OCI-M2 (cell line): ENCODE measurements around the gene TMEM161B.
"Not testable (repeated sequence)": the region's sequence is repeated elsewhere in the genome, so short reads cannot be mapped to it uniquely, and the experiment has no call there.

Experiments
- DNase-seq: peaks from one replicate; lab custom pipeline; 2025; ENCODE audit not compliant: unreplicated experiment; lab: John Stamatoyannopoulos, UW

Gene TMEM161B

GRCh38 chr5:88250010-88250409 lies 18.6 kb downstream of the TMEM161B start:
- no peak for DNase-seq

GRCh38 chr5:88248743-88249540 lies 19.7 kb downstream of the TMEM161B start:
- no peak for DNase-seq

- no peak for DNase-seq
Measured at GRCh38 chr5:88248094-88248493, 20.6 kb downstream of the TMEM161B start.

- DNase-seq: no peak
Measured at GRCh38 chr5:88245893-88246244, 22.8 kb downstream of the TMEM161B start.

- DNase-seq: no peak
Measured at GRCh38 chr5:88245241-88245892, 23.3 kb downstream of the TMEM161B start.

GRCh38 chr5:88244686-88245085 lies 24.0 kb downstream of the TMEM161B start:
- DNase-seq: no peak

- not testable (repeated sequence) for DNase-seq
Measured at GRCh38 chr5:88243493-88243892, 25.2 kb downstream of the TMEM161B start.

GRCh38 chr5:88238732-88239131 lies 29.9 kb downstream of the TMEM161B start:
- no peak for DNase-seq

GRCh38 chr5:88236866-88237642 lies 31.6 kb downstream of the TMEM161B start:
- no peak for DNase-seq

- no peak for DNase-seq
Measured at GRCh38 chr5:88235828-88236227, 32.8 kb downstream of the TMEM161B start.

GRCh38 chr5:88235346-88235745 lies 33.3 kb downstream of the TMEM161B start:
- DNase-seq: no peak

GRCh38 chr5:88230546-88231066 lies 38.0 kb downstream of the TMEM161B start:
- no peak for DNase-seq

- no peak for DNase-seq
Measured at GRCh38 chr5:88226881-88227450, 41.7 kb downstream of the TMEM161B start.

GRCh38 chr5:88214655-88215054 lies 54.0 kb downstream of the TMEM161B start:
- DNase-seq: no peak

- DNase-seq: no peak
Measured at GRCh38 chr5:88207575-88207974, 61.1 kb downstream of the TMEM161B start.

- DNase-seq: no peak
Measured at GRCh38 chr5:88203981-88204750, 64.5 kb downstream of the TMEM161B start.

GRCh38 chr5:88195636-88196035 lies 73.0 kb downstream of the TMEM161B start:
- no peak for DNase-seq

- DNase-seq: no peak
Measured at GRCh38 chr5:88193896-88194295, 74.7 kb downstream of the TMEM161B start.

GRCh38 chr5:88190106-88190834 lies 78.4 kb downstream of the TMEM161B start:
- DNase-seq: no peak

- not testable (repeated sequence) for DNase-seq
Measured at GRCh38 chr5:88189484-88189883, 79.2 kb downstream of the TMEM161B start.
